Measurements from ENCODE around the gene EIF1B.

DNA sequence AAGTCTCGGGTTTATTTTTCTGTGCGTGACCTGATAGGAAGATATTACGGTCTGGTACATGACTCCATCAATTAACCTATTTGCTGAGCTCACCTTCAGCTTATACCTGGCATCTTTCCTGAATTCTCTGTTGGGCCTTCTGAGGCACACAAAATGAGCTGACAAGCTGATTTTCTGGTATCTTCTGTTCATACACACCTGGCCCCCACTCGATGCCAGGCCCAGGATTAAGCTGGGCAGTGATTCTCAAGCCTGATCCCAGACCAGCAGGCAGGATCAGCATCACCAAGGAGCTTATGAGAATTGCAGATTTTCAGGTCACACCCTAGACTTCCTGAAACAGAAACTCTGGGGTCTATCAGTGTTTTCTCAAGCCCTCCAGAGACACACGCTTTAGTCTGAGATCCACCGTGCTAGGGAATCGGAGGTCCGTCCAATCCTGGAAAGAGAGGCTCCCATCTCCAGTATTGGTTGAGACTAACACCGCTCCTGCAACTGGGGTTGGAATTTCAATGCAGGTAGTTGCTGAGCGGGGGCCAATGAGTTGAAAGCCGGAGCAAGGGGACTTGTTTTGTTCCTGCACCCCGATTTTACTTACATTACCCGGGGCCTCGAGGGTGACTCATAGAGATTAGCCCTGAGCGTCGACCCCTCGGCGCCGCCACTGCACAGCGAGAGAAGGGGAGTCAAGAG is 636 bp upstream of the EIF1B start:
- TF ChIP-seq, protein P1, sequence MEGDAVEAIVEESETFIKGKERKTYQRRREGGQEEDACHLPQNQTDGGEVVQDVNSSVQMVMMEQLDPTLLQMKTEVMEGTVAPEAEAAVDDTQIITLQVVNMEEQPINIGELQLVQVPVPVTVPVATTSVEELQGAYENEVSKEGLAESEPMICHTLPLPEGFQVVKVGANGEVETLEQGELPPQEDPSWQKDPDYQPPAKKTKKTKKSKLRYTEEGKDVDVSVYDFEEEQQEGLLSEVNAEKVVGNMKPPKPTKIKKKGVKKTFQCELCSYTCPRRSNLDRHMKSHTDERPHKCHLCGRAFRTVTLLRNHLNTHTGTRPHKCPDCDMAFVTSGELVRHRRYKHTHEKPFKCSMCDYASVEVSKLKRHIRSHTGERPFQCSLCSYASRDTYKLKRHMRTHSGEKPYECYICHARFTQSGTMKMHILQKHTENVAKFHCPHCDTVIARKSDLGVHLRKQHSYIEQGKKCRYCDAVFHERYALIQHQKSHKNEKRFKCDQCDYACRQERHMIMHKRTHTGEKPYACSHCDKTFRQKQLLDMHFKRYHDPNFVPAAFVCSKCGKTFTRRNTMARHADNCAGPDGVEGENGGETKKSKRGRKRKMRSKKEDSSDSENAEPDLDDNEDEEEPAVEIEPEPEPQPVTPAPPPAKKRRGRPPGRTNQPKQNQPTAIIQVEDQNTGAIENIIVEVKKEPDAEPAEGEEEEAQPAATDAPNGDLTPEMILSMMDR (IDR thresholded peaks at IDR 0.05) = no peak
- TF ChIP-seq POLR2A (IDR thresholded peaks at IDR 0.05) = no peak

Data from body of pancreas (tissue), 4 donors.